GM13976 (cell line): ENCODE data around the gene ALG8.

ENCODE experiments used
- DNase-seq: peaks from one replicate; pipeline ENCODE4 v3.0.0; 2012; ENCODE audit warnings: low spot score
- CTCF ChIP-seq: IDR thresholded peaks from 2 replicates; pipeline ENCODE4 v1.5.1; 2012; ENCODE audit warnings: borderline replicate concordance, mild to moderate bottlenecking; ENCODE audit not compliant: insufficient read depth; ENCODE audit errors: extremely low read depth, missing control alignments, control extremely low read depth
- in situ Hi-C: fragments of 300-500 bp; cut with MboI; formaldehyde crosslinking; loops from one replicate; pipeline ENCODE4 v1.12.0; 2022; ENCODE audit warnings: low sequenced_read_pairs, mixed read lengths, inconsistent platforms; ENCODE audit not compliant: unreplicated experiment

ALG8 gene

GRCh38 chr11:78149646-78150045 is 10.2 kb upstream of the ALG8 start:
- TF ChIP-seq CTCF: no peak
- in situ Hi-C loops: no loop called here
- DNase-seq: no peak

- in situ Hi-C loops: no loop called here
- no peak for DNase-seq
- no peak for TF ChIP-seq CTCF
Observed at GRCh38 chr11:78147807-78148206, 8.4 kb upstream of the ALG8 start.

GRCh38 chr11:78145511-78146025 is 6.1 kb upstream of the ALG8 start:
- TF ChIP-seq CTCF: no peak
- DNase-seq: no peak
- in situ Hi-C loops: no loop called here

- no peak for TF ChIP-seq CTCF
- in situ Hi-C loops: no loop called here
- no peak for DNase-seq
Observed at GRCh38 chr11:78140392-78141077, 1.1 kb upstream of the ALG8 start.

- peak; percentile 41 for DNase-seq
Observed at GRCh38 chr11:78138694-78139421, 568 bp downstream of the ALG8 start.

GRCh38 chr11:78138291-78138690 is 1.1 kb downstream of the ALG8 start:
- no peak for DNase-seq
- in situ Hi-C loops: no loop called here
- no peak for TF ChIP-seq CTCF

More at GRCh38 chr11:78138694-78139421, 568 bp downstream of the ALG8 start:
- in situ Hi-C loops: no loop called here
- no peak for TF ChIP-seq CTCF

- no peak for DNase-seq
Observed at GRCh38 chr11:78132475-78132874, 7.0 kb downstream of the ALG8 start.

More at GRCh38 chr11:78132475-78132874, 7.0 kb downstream of the ALG8 start:
- TF ChIP-seq CTCF: no peak
- in situ Hi-C loops: no loop called here
